ENCODE results near the gene PLXNA2. TPM values are rescaled to one million over a fixed set of nuclear protein-coding genes. Genes with fewer than 3 reads are reported as not detected.

PLXNA2 gene
- total RNA-seq, 1 experiment from 2014 or later: 34.8 TPM

- no peaks in the 10 kb centered on the region for H3K9me3 ChIP-seq (replicated peaks)
- H3K27me3 ChIP-seq: no peaks in the 10 kb centered on the region
- H3K36me3 ChIP-seq: no peaks in the 10 kb centered on the region
Observed at GRCh38 chr1:208009706-208010444, 234.3 kb downstream of the PLXNA2 start.

GRCh38 chr1:208009303-208009702, 234.9 kb downstream of the PLXNA2 start:
- Histone ChIP-seq H3K27me3 (no peaks in the 10 kb centered on the region), H3K9me3 (replicated peaks) (no peaks in the 10 kb centered on the region), H3K4me3 (no peak overlapping the region), H3K27ac (no peak overlapping the region), H3K36me3 (no peaks in the 10 kb centered on the region), H3K4me1 (no peaks in the 10 kb centered on the region)
- no peak for DNase-seq

More at GRCh38 chr1:208009706-208010444, 234.3 kb downstream of the PLXNA2 start:
- DNase-seq: no peak
- no peaks in the 10 kb centered on the region for H3K4me1 ChIP-seq
- no peak overlapping the region for H3K27ac ChIP-seq
- no peak overlapping the region for H3K4me3 ChIP-seq

GRCh38 chr1:208008534-208008933, 235.7 kb downstream of the PLXNA2 start:
- Histone ChIP-seq H3K27me3 (no peaks in the 10 kb centered on the region), H3K4me3 (no peak overlapping the region), H3K27ac (no peak overlapping the region), H3K36me3 (no peaks in the 10 kb centered on the region), H3K4me1 (no peaks in the 10 kb centered on the region), H3K9me3 (replicated peaks) (no peaks in the 10 kb centered on the region)
- DNase-seq: no peak

- Histone ChIP-seq H3K4me3 (no peak overlapping the region), H3K36me3 (no peaks in the 10 kb centered on the region), H3K27me3 (no peaks in the 10 kb centered on the region), H3K9me3 (replicated peaks) (no peaks in the 10 kb centered on the region), H3K27ac (no peak overlapping the region), H3K4me1 (no peaks in the 10 kb centered on the region)
- DNase-seq: no peak
Observed at GRCh38 chr1:208007938-208008342, 236.2 kb downstream of the PLXNA2 start.

- no peak overlapping the region for H3K4me3 ChIP-seq
- no peaks in the 10 kb centered on the region for H3K27me3 ChIP-seq
- no peaks in the 10 kb centered on the region for H3K4me1 ChIP-seq
- no peak overlapping the region for H3K27ac ChIP-seq
- H3K36me3 ChIP-seq: no peaks in the 10 kb centered on the region
- no peaks in the 10 kb centered on the region for H3K9me3 ChIP-seq (replicated peaks)
- no peak for DNase-seq
Observed at GRCh38 chr1:208007319-208007937, 236.8 kb downstream of the PLXNA2 start.

GRCh38 chr1:208006258-208006920, 237.8 kb downstream of the PLXNA2 start:
- H3K4me1 ChIP-seq: no peaks in the 10 kb centered on the region
- no peaks in the 10 kb centered on the region for H3K9me3 ChIP-seq (replicated peaks)
- H3K4me3 ChIP-seq: no peak overlapping the region
- no peak for DNase-seq
- no peak overlapping the region for H3K27ac ChIP-seq
- no peaks in the 10 kb centered on the region for H3K36me3 ChIP-seq
- H3K27me3 ChIP-seq: no peaks in the 10 kb centered on the region

- H3K27me3 ChIP-seq: no peaks in the 10 kb centered on the region
- H3K9me3 ChIP-seq (replicated peaks): no peaks in the 10 kb centered on the region
- no peak for DNase-seq
- no peak overlapping the region for H3K27ac ChIP-seq
- H3K4me1 ChIP-seq: no peaks in the 10 kb centered on the region
- H3K36me3 ChIP-seq: no peaks in the 10 kb centered on the region
- H3K4me3 ChIP-seq: no peak overlapping the region
Observed at GRCh38 chr1:208004851-208005250, 239.3 kb downstream of the PLXNA2 start.

- H3K27ac ChIP-seq: no peak overlapping the region
Observed at GRCh38 chr1:208003241-208003640, 240.9 kb downstream of the PLXNA2 start.

GRCh38 chr1:208002672-208003071, 241.5 kb downstream of the PLXNA2 start:
- no peak for DNase-seq
- Histone ChIP-seq H3K27me3 (no peaks in the 10 kb centered on the region), H3K4me3 (no peak overlapping the region), H3K4me1 (no peaks in the 10 kb centered on the region), H3K36me3 (no peaks in the 10 kb centered on the region), H3K27ac (no peak overlapping the region), H3K9me3 (replicated peaks) (no peaks in the 10 kb centered on the region)

More at GRCh38 chr1:208003241-208003640, 240.9 kb downstream of the PLXNA2 start:
- DNase-seq: no peak
- Histone ChIP-seq H3K9me3 (replicated peaks) (no peaks in the 10 kb centered on the region), H3K4me1 (no peaks in the 10 kb centered on the region), H3K36me3 (no peaks in the 10 kb centered on the region), H3K27me3 (no peaks in the 10 kb centered on the region), H3K4me3 (no peak overlapping the region)

GRCh38 chr1:208002078-208002477, 242.1 kb downstream of the PLXNA2 start:
- Histone ChIP-seq H3K27ac (no peak overlapping the region), H3K9me3 (replicated peaks) (no peaks in the 10 kb centered on the region), H3K36me3 (no peaks in the 10 kb centered on the region), H3K27me3 (peaks cover 3% of the 10 kb centered on the region; the same call in 1 of the 2 replicates), H3K4me1 (no peaks in the 10 kb centered on the region), H3K4me3 (no peak overlapping the region)
- no peak for DNase-seq

- DNase-seq: no peak
- no peaks in the 10 kb centered on the region for H3K9me3 ChIP-seq (replicated peaks)
- no peak overlapping the region for H3K4me3 ChIP-seq
- no peak overlapping the region for H3K27ac ChIP-seq
- peaks cover 3% of the 10 kb centered on the region; the same call in 1 of the 2 replicates for H3K27me3 ChIP-seq
- no peaks in the 10 kb centered on the region for H3K4me1 ChIP-seq
- H3K36me3 ChIP-seq: no peaks in the 10 kb centered on the region
Observed at GRCh38 chr1:208000504-208000903, 243.7 kb downstream of the PLXNA2 start.

GRCh38 chr1:207999972-208000371, 244.2 kb downstream of the PLXNA2 start:
- no peaks in the 10 kb centered on the region for H3K36me3 ChIP-seq
- H3K4me3 ChIP-seq: no peak overlapping the region
- H3K9me3 ChIP-seq (replicated peaks): no peaks in the 10 kb centered on the region
- H3K27ac ChIP-seq: no peak overlapping the region
- no peak for DNase-seq
- H3K27me3 ChIP-seq: peaks cover 3% of the 10 kb centered on the region; the same call in 1 of the 2 replicates
- H3K4me1 ChIP-seq: no peaks in the 10 kb centered on the region

- H3K27me3 ChIP-seq: peaks cover 3% of the 10 kb centered on the region; the same call in 1 of the 2 replicates
- no peak overlapping the region for H3K4me3 ChIP-seq
- no peaks in the 10 kb centered on the region for H3K9me3 ChIP-seq (replicated peaks)
- no peaks in the 10 kb centered on the region for H3K4me1 ChIP-seq
- DNase-seq: no peak
- H3K36me3 ChIP-seq: no peaks in the 10 kb centered on the region
- no peak overlapping the region for H3K27ac ChIP-seq
Observed at GRCh38 chr1:207999274-207999915, 244.8 kb downstream of the PLXNA2 start.

- no peak overlapping the region for H3K4me3 ChIP-seq
- H3K36me3 ChIP-seq: no peaks in the 10 kb centered on the region
- H3K27ac ChIP-seq: no peak overlapping the region
- no peaks in the 10 kb centered on the region for H3K9me3 ChIP-seq (replicated peaks)
- no peak for DNase-seq
- H3K27me3 ChIP-seq: peaks cover 3% of the 10 kb centered on the region; the same call in 1 of the 2 replicates
- H3K4me1 ChIP-seq: no peaks in the 10 kb centered on the region
Observed at GRCh38 chr1:207998691-207999090, 245.5 kb downstream of the PLXNA2 start.

Measured in SJCRH30 (cell line).